Heart right ventricle (tissue), 16 donors: ENCODE results near the gene CUL9. TPM values are rescaled to one million over a fixed set of nuclear protein-coding genes. Genes with fewer than 3 reads are reported as not detected.

Experiments used
- ATAC-seq, 8 donors: fragments of 200-7000 bp; cut with Tn5 transposase; one replicate each; pipeline ENCODE4 v1.9.1; 2020; ENCODE audit warnings: mild to moderate bottlenecking in 8 of 8, moderate library complexity in 8 of 8, moderate number of reproducible peaks in 1 of 8
- DNase-seq, 2 donors: peaks; one replicate each; pipeline ENCODE4 v3.0.0-alpha.2; 2020
- H3K27ac ChIP-seq, 10 donors: fragments of 200-600 bp; sonication (generic) in 2 of 10; one replicate each; pipeline versions ENCODE4 v1.5.0 to v1.8.0; 2020 to 2022; ENCODE audit warnings: mild to moderate bottlenecking in 3 of 10
- H3K27me3 ChIP-seq, 7 donors: fragments of 200-600 bp; one replicate each; pipeline ENCODE4 v1.8.0; 2021 to 2022; ENCODE audit warnings: mild to moderate bottlenecking in 2 of 7
- H3K36me3 ChIP-seq, 9 donors: fragments of 200-600 bp; sonication (generic) in 1 of 9; one replicate each; pipeline versions ENCODE4 v1.5.0 to v1.8.0; 2020 to 2022; ENCODE audit warnings: mild to moderate bottlenecking in 2 of 9
- H3K4me1 ChIP-seq, 9 donors: fragments of 200-600 bp; sonication (generic) in 1 of 9; one replicate each; pipeline versions ENCODE4 v1.5.0 to v1.8.0; 2020 to 2022; ENCODE audit warnings: mild to moderate bottlenecking in 4 of 9
- H3K4me3 ChIP-seq, 10 donors: fragments of 200-600 bp; sonication (generic) in 2 of 10; one replicate each; pipeline versions ENCODE4 v1.5.0 to v1.8.0; 2020 to 2022; ENCODE audit warnings: mild to moderate bottlenecking in 7 of 10, moderate library complexity in 2 of 10
- H3K9me3 ChIP-seq, 11 donors: fragments of 200-600 bp in 10 of 11; sonication (generic) in 2 of 11; one replicate each; pipeline versions ENCODE4 v1.5.0 to v1.8.0; 2013 to 2022; ENCODE audit warnings: mild to moderate bottlenecking in 2 of 11, control low read depth in 1 of 11, moderate library complexity in 1 of 11
- WGBS, 2 donors: extraction: QIAGEN DNeasy Blood & Tissue Kit; methylation state at CpG; one replicate each; pipeline ENCODE4 v1.1.7; 2013; ENCODE audit warnings: inconsistent platforms in 1 of 2; 5-methylcytosine and 5-hydroxymethylcytosine counted together
- intact Hi-C, 10 donors: fragments of 100-400 bp; cut with DNase I; formaldehyde crosslinking; loops; one replicate each; pipeline versions ENCODE4 v1.11.1 to v1.14.2; 2022
- polyA plus RNA-seq, 2 donors: library from polyadenylated mRNA; stranded (reverse); fragments of 200-250 nt; gene quantifications; one replicate each; pipeline ENCODE4 v1.2.3, GENCODE V29; 2013
- total RNA-seq, 10 donors: library from RNA; stranded (reverse); fragmentation: NEBNext Ultra II Directional in 3 of 10; extraction: Animal tissue kit (Norgen Biotek cat#: 25700) in 3 of 10; gene quantifications; one replicate each; pipeline versions ENCODE4 v1.2.1 to v1.2.4, GENCODE V29; 2021 to 2023
- TF ChIP-seq, protein P1 (sequence below), 9 donors: fragments of 200-600 bp; sonication (generic) in 2 of 9; IDR thresholded peaks; one replicate each; pipeline versions ENCODE4 v1.5.0 to v1.8.0; 2021 to 2022; ENCODE audit warnings: antibody characterized with exemption in 9 of 9, mild to moderate bottlenecking in 5 of 9, moderate library complexity in 1 of 9
- donor health status: Arrhythmogenic right ventricular cardiomyopathy.
- donor health status: ischemic (EF 13 %, LVEDD 7.1; RV severe dilation, severe dysfunction).
- donor health status: healthy with polysubstance abuse.
- donor health status: DM: no; HTN: yes; CAD: no.
- donor health status: DM: no; HTN: no; CAD: no.
- donor health status: ischemic (EF 25% LVEDD 6.9; RV normal size, moderate dysfunction).
- donor health status: ischemic (EF 25% LVEDD 5.7; RV mildly dilated, moderate dysfunction).
- donor health status: healthy.
- donor health status: DM: yes; HTN: yes; CAD: no.
- donor health status: Ischemic cardiomyopathy.
- donor health status: ischemic (EF 35%, LVEDD 5.7; RV mildly dilated, moderate dysfunction).
- donor health status: nonischemic (EF 11% LVEDD 7.7; RV severe dilation, severe dysfunction).
- donor health status: DM: yes; HTN: yes; CAD: no.
- donor health status: PGD.
- donor health status: ischemic (EF 29% LVEDD 5.4; RV normal size, mild dysfunction).
- donor health status: nonischemic (EF 23%, LVEDD 6.1; RV moderate dilation, normal function).

The CUL9 gene
- total and polyA plus RNA-seq, 12 donors, result 7.8 to 32.0 (median 13.4) TPM

DNA sequence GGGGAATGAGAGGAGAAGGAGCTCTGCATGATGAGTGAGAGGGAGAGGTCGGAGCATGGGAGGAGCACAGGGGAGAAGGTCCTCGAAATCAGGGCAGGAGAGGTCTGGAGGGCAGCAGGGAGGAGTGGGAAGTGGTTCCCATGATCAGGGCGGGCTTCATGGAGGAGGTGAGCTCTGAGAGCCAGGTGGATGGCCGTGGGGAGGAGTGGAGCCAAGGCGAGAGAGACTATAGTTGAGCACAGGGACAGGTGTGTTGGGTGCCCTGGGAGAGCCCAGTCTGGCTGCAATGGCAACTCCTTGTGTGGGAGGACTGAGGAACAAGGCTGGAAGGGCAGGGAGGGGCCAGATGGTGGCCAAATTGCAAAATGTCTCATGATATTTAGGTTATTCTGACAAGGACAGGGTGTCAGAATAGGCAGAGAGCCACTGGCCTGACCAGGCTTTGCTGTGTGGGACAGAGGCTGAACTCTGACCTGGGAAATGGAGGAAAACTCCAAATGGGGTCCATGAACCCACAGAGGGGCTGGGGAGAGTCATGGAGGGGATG, 82.7 kb downstream of the CUL9 start:
- no peak for ATAC-seq
- Histone ChIP-seq H3K27ac (no peak overlapping the region), H3K9me3 (no peaks in the 10 kb centered on the region), H3K4me1 (peaks cover 6 to 31% (median 22%) of the 10 kb centered on the region in 9 donors), H3K27me3 (peaks cover 0 to 15% (median 6%) of the 10 kb centered on the region in 7 donors), H3K4me3 (no peak overlapping the region), H3K36me3 (no peaks in the 10 kb centered on the region)
- DNase-seq, result no peak
- intact Hi-C loops, result loop anchor here in 9 of 10 donors (2.0 to 10.0 kb wide), 11 partner anchors 63 to 250 kb away; partner anchors contain the start of genes LRRC73 (in 1 of the 9), POLR1C (in 1 of the 9) and YIPF3 (in 1 of the 9)
- TF ChIP-seq, protein P1, sequence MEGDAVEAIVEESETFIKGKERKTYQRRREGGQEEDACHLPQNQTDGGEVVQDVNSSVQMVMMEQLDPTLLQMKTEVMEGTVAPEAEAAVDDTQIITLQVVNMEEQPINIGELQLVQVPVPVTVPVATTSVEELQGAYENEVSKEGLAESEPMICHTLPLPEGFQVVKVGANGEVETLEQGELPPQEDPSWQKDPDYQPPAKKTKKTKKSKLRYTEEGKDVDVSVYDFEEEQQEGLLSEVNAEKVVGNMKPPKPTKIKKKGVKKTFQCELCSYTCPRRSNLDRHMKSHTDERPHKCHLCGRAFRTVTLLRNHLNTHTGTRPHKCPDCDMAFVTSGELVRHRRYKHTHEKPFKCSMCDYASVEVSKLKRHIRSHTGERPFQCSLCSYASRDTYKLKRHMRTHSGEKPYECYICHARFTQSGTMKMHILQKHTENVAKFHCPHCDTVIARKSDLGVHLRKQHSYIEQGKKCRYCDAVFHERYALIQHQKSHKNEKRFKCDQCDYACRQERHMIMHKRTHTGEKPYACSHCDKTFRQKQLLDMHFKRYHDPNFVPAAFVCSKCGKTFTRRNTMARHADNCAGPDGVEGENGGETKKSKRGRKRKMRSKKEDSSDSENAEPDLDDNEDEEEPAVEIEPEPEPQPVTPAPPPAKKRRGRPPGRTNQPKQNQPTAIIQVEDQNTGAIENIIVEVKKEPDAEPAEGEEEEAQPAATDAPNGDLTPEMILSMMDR (IDR thresholded peaks at IDR 0.05), result no peak
- WGBS, 2 donors, result 87% methylated on average over 5 of the region's 5 CpGs

- ATAC-seq (no peak), DNase-seq (no peak)
- intact Hi-C loops, result loop anchor here in 7 of 10 donors (2.0 to 10.0 kb wide), 6 partner anchors 67 to 249 kb away; partner anchors contain the start of genes LRRC73 (in 1 of the 7), POLR1C (in 1 of the 7) and YIPF3 (in 1 of the 7)
- Histone ChIP-seq H3K4me1 (peaks cover 6 to 32% (median 23%) of the 10 kb centered on the region in 9 donors), H3K36me3 (no peaks in the 10 kb centered on the region), H3K4me3 (no peak overlapping the region), H3K9me3 (no peaks in the 10 kb centered on the region), H3K27ac (no peak overlapping the region), H3K27me3 (peaks cover 0 to 19% (median 9%) of the 10 kb centered on the region in 7 donors)
- TF ChIP-seq, protein P1 (IDR thresholded peaks at IDR 0.05), result no peak
- WGBS, 2 donors, result 86 to 88% methylated on average over 6 of the region's 6 CpGs
These were observed 83.6 kb downstream of the CUL9 start for GRCh38 chr6:43265564-43265963.

DNA sequence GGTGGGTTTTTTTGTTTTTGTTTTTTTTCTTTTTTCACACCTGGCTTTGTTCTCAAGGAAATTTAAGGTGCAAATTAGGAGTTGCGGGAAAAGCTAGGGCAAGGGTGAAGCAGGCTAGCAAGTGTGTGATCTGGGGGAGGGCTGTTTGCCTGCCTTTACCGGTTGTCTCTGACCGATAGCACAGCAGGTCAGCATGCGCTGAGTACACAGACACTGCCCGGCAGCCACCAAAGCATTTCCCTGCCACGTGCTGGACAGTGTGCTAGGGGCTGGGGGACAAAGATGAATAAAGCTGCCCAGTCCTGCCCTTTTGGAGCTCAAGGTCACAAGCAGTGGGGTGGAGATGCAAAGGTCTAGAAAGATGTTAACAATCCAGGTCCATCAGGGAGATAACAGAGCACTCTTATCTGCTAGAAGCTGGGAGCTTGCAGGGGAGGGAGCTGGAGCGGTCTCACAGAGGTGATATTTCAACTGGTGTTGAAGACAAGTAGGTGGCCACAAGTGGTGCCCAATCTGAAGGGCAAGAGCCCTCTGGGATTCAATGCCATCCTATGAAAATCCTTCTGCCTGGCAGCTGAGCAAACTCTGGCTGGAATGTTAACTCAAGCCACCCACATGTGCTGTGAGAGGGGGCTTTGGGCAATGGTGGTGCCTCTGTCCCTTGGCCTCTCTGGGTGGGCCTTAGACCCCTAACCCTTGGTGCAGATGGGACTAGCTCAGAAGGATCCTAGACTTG, 85.8 kb downstream of the CUL9 start:
- TF ChIP-seq, protein P1 (IDR thresholded peaks at IDR 0.05), result no peak
- 63 to 69% methylated on average over 7 of the region's 7 CpGs for WGBS, 2 donors
- Histone ChIP-seq H3K9me3 (no peaks in the 10 kb centered on the region), H3K4me3 (no peak overlapping the region), H3K27me3 (peaks cover 0 to 35% (median 9%) of the 10 kb centered on the region in 7 donors), H3K36me3 (no peaks in the 10 kb centered on the region), H3K27ac (peak overlapping the region in 9 of 10 donors; percentile 62 to 84 (median 73)), H3K4me1 (peaks cover 6 to 37% (median 23%) of the 10 kb centered on the region in 9 donors)
- DNase-seq (no peak), ATAC-seq (peak in 7 of 8 donors; percentile 2 to 50 (median 39))
- intact Hi-C loops, result loop anchor here in 8 of 10 donors (2.0 to 10.0 kb wide), 7 partner anchors 61 to 247 kb away; partner anchors contain the start of genes LRRC73 (in 1 of the 8), POLR1C (in 1 of the 8) and YIPF3 (in 1 of the 8)

DNA sequence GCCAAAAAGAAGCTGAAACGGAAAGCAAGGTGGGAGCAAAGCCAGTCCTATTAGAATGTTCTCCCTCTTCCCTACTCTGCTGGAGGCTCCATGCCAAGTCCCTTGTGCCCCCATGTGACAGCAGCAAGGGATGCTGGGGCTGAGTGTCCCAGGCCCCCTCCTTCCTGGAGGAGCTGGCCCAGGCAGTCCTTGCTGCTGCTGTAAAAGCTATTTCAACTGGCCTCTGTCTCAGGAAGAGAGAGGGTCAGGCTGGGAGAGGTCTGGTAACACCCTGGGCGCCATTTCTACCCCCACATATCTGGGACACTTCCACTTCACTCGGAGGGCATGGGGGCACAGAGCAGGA, 86.3 kb downstream of the CUL9 start:
- Histone ChIP-seq H3K4me3 (no peak overlapping the region), H3K36me3 (no peaks in the 10 kb centered on the region), H3K4me1 (peaks cover 6 to 37% (median 23%) of the 10 kb centered on the region in 9 donors), H3K9me3 (no peaks in the 10 kb centered on the region), H3K27me3 (peaks cover 0 to 40% (median 9%) of the 10 kb centered on the region in 7 donors), H3K27ac (peak overlapping the region in 9 of 10 donors; percentile 62 to 84 (median 73))
- WGBS, 2 donors, result 31 to 34% methylated on average over 3 of the region's 3 CpGs
- TF ChIP-seq, protein P1 (IDR thresholded peaks at IDR 0.05), result no peak
- intact Hi-C loops, result loop anchor here in 7 of 10 donors (2.0 to 10.0 kb wide), 6 partner anchors 60 to 246 kb away; partner anchors contain the start of genes LRRC73 (in 1 of the 7), POLR1C (in 1 of the 7) and YIPF3 (in 1 of the 7)
- ATAC-seq (peak; percentile 50 to 85 (median 74)), DNase-seq (peak; percentile 44 to 71)
